Cardiac muscle cell (in vitro differentiated cells and primary cell): Measurements from ENCODE around the gene SMYD3. TPM values are rescaled to one million over a fixed set of nuclear protein-coding genes. Genes with fewer than 3 reads are reported as not detected.

Experiments used
- DNase-seq, 2 donors: peaks; one replicate each; pipeline versions ENCODE4 v3.0.0 to v3.0.0-alpha.2; 2010 to 2017; ENCODE audit warnings: low read depth in 1 of 2, low spot score in 1 of 2
- H3K27ac ChIP-seq: fragments of 200-600 bp; sonication (generic); 2 replicates; pipeline ENCODE4 v1.5.1; 2016
- H3K27me3 ChIP-seq: fragments of 200-600 bp; sonication (generic); 2 replicates; pipeline ENCODE4 v1.6.0; 2016; ENCODE audit warnings: control low read depth
- H3K36me3 ChIP-seq: fragments of 200-600 bp; sonication (generic); 2 replicates; pipeline ENCODE4 v1.5.1; 2016; ENCODE audit warnings: control low read depth
- H3K4me1 ChIP-seq: fragments of 200-600 bp; sonication (generic); 2 replicates; pipeline ENCODE4 v1.8.1; 2017; ENCODE audit warnings: low read depth, mild to moderate bottlenecking, mixed run types
- H3K4me3 ChIP-seq: fragments of 200-600 bp; sonication (generic); 2 replicates; pipeline ENCODE4 v1.5.1; 2016; ENCODE audit warnings: mild to moderate bottlenecking
- H3K9me3 ChIP-seq: fragments of 200-600 bp; sonication (generic); 2 replicates; pipeline ENCODE4 v1.5.1; 2017; ENCODE audit warnings: low read depth, mild to moderate bottlenecking, control low read depth
- CTCF ChIP-seq: IDR thresholded peaks from 2 replicates; pipeline ENCODE4 v1.5.1; 2012; ENCODE audit warnings: low read depth, mild to moderate bottlenecking, low read length
- polyA plus RNA-seq: library from polyadenylated mRNA; unstranded; fragments of >200 nt; fragmentation: Nextera tagmentation; extraction: Ambion mirVana; gene quantifications from 2 replicates; pipeline ENCODE4 v1.2.1, GENCODE V29; 2016
- total RNA-seq: library from RNA; depleted of rRNA; stranded (reverse); fragments of >200 nt; gene quantifications from 2 replicates; pipeline ENCODE4 v1.2.3, GENCODE V29; 2016

The SMYD3 gene
- total and polyA plus RNA-seq, 2 experiments from 2014 or later: 47.2 to 50.8 TPM

- H3K27ac ChIP-seq: no peak overlapping the region
- H3K9me3 ChIP-seq: no peaks in the 10 kb centered on the region
- H3K4me3 ChIP-seq: no peak overlapping the region
- no peak for TF ChIP-seq CTCF
- H3K4me1 ChIP-seq: peaks cover 8% of the 10 kb centered on the region
- no peaks in the 10 kb centered on the region for H3K36me3 ChIP-seq
- H3K27me3 ChIP-seq: no peaks in the 10 kb centered on the region
- DNase-seq: peak in 1 of 2 donors; percentile 41
Measured at GRCh38 chr1:246210756-246211155, 296.3 kb downstream of the SMYD3 start.

DNA sequence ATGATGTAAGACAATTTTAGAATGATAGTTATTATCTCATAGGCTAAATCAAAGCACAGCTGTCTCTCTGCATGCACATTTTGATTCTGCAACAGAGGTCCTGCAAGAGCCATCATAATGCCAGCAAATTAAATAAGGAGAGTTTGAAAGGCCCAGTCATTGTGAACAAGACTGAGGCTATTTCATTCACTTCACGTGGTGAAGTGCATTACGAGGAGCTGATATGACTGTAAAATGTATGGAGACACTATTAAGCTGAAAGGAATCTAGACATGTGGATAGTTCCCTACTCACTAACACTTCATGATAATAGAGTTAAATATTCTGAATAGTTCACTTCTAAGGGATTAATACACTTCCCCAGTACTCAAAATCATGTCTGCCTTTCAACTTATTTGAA is 299.0 kb downstream of the SMYD3 start:
- Histone ChIP-seq H3K4me3 (no peak overlapping the region), H3K36me3 (no peaks in the 10 kb centered on the region), H3K27me3 (no peaks in the 10 kb centered on the region), H3K9me3 (no peaks in the 10 kb centered on the region), H3K4me1 (peaks cover 8% of the 10 kb centered on the region), H3K27ac (no peak overlapping the region)
- no peak for TF ChIP-seq CTCF
- no peak for DNase-seq

DNA sequence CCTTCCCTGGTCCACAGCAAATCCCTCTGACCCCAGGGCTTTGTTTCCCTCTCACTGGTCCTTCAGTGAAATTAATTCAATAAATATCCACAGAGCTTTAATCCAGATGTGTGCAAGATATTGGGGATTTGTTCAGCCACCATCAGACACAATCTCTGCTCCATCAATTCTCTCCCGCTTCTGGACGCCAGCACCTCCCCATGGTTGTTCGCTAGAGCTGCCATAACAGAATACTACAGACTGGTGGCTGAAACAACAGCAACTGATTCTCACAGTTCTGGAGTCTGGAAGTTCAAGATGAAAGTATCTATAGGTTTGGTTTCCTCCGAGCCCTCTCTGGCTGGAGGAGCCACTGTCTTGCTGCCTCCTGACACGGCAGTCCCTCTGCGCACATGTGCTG is 303.9 kb downstream of the SMYD3 start:
- H3K36me3 ChIP-seq: no peaks in the 10 kb centered on the region
- no peak for DNase-seq

DNA sequence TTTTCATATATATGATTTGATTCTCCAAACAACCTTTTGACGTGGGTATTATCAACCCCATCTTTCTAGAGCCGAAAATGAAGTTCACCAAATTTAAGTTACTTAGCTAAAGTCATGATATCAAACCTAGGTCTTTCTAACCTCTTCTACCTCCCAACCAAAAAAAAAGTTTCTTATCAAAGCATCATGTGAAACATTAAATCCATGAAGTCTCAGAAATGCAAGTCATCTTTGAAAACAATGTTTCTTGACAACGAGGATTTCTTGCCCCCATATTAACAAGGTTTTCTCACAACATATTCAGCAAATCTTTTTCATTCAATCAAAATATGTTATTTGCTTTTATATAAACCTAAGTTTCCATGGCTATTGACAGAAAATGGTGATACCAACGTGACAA is 306.3 kb downstream of the SMYD3 start:
- no peaks in the 10 kb centered on the region for H3K36me3 ChIP-seq

More for the DNA sequence above, 303.9 kb downstream of the SMYD3 start:
- Histone ChIP-seq H3K27ac (no peak overlapping the region), H3K9me3 (no peaks in the 10 kb centered on the region), H3K4me1 (no peaks in the 10 kb centered on the region), H3K27me3 (no peaks in the 10 kb centered on the region), H3K4me3 (no peak overlapping the region)
- TF ChIP-seq CTCF: no peak

GRCh38 chr1:246200225-246200624 is 306.9 kb downstream of the SMYD3 start:
- no peaks in the 10 kb centered on the region for H3K9me3 ChIP-seq
- TF ChIP-seq CTCF: no peak
- H3K4me1 ChIP-seq: peaks cover 4% of the 10 kb centered on the region
- DNase-seq: no peak
- no peaks in the 10 kb centered on the region for H3K36me3 ChIP-seq
- H3K27me3 ChIP-seq: no peaks in the 10 kb centered on the region
- H3K4me3 ChIP-seq: no peak overlapping the region
- no peak overlapping the region for H3K27ac ChIP-seq

More for the DNA sequence above, 306.3 kb downstream of the SMYD3 start:
- no peak for DNase-seq
- Histone ChIP-seq H3K4me3 (no peak overlapping the region), H3K4me1 (peaks cover 4% of the 10 kb centered on the region), H3K27me3 (no peaks in the 10 kb centered on the region), H3K9me3 (no peaks in the 10 kb centered on the region), H3K27ac (no peak overlapping the region)
- TF ChIP-seq CTCF: no peak
